K562 (cell line): ENCODE results near the gene TMEM138. TPM values are rescaled to one million over a fixed set of nuclear protein-coding genes. Genes with fewer than 3 reads are reported as not detected.

Experiments
- BCLAF1 ChIP-seq, 2 experiments: fragments of 450-650 bp in 1 of 2; IDR thresholded peaks; 2 replicates each; pipeline ENCODE4 v1.6.1; 2011 to 2017; ENCODE audit warnings: low read depth in 2 of 2, antibody characterized with exemption in 1 of 2, borderline replicate concordance in 1 of 2, low read length in 1 of 2, mild to moderate bottlenecking in 1 of 2, mixed read lengths in 1 of 2; ENCODE audit not compliant: control insufficient read depth in 1 of 2
- BDP1 ChIP-seq: IDR thresholded peaks from 3 replicates; pipeline ENCODE4 v1.6.1; 2011; ENCODE audit not compliant: insufficient read length, insufficient read depth
- ELF1 ChIP-seq: fragments of 200-800 bp; sonication (Bioruptor generic); IDR thresholded peaks from 2 replicates; pipeline ENCODE4 v1.6.1; 2016; ENCODE audit warnings: missing genetic modification characterization, missing compliant biosample characterization
- FOXM1 ChIP-seq, 2 experiments: fragments of 450-650 bp in 1 of 2; sonication (generic) in 1 of 2; formaldehyde crosslinking in 1 of 2; IDR thresholded peaks; 2 replicates each; pipeline versions ENCODE4 v1.6.1 to v1.9.0; 2017 to 2022; ENCODE audit warnings: low read depth in 2 of 2, mild to moderate bottlenecking in 2 of 2, missing genetic modification reagents in 1 of 2, moderate library complexity in 1 of 2
- MTA3 ChIP-seq: fragments of 450-650 bp; formaldehyde crosslinking; IDR thresholded peaks from 2 replicates; pipeline ENCODE4 v1.6.1; 2017; ENCODE audit warnings: mild to moderate bottlenecking, borderline replicate concordance
- NKRF ChIP-seq: fragments of 450-650 bp; IDR thresholded peaks from 2 replicates; pipeline ENCODE4 v1.6.1; 2016; ENCODE audit warnings: borderline replicate concordance
- SOX6 ChIP-seq: fragments of 450-650 bp; IDR thresholded peaks from 2 replicates; pipeline ENCODE4 v1.6.1; 2014; ENCODE audit warnings: mild to moderate bottlenecking
- ZNF12 ChIP-seq: sonication (generic); formaldehyde crosslinking; IDR thresholded peaks from 2 replicates; pipeline ENCODE4 v1.4.0; 2020; ENCODE audit warnings: mild to moderate bottlenecking, missing genetic modification reagents
- ZNF143 ChIP-seq: sonication (generic); formaldehyde crosslinking; IDR thresholded peaks from 2 replicates; pipeline ENCODE4 v1.9.0; 2022; ENCODE audit warnings: mild to moderate bottlenecking, missing genetic modification reagents
- ZNF184 ChIP-seq: sonication (generic); formaldehyde crosslinking; IDR thresholded peaks from 2 replicates; pipeline ENCODE4 v1.5.0; 2020; ENCODE audit warnings: missing genetic modification reagents
- polyA plus RNA-seq, 8 experiments: library from polyadenylated mRNA; depleted of rRNA in 4 of 8; stranded (reverse) in 5 of 8; unstranded in 3 of 8; fragments of >200 nt; fragmentation: Nextera tagmentation in 2 of 8; fragmentation: Illumina TruSeq in 1 of 8; extraction: Ambion mirVana in 2 of 8; extraction: Trizol in 1 of 8; gene quantifications; 2 replicates each; pipeline versions ENCODE4 v1.2.1 to v1.2.3, GENCODE V29; 2011 to 2014; ENCODE audit warnings: inconsistent platforms in 1 of 8, missing spikeins in 1 of 8
- total RNA-seq, 7 experiments: library from RNA; depleted of rRNA in 6 of 7; stranded (reverse); fragments of >200 nt in 6 of 7; fragmentation: Illumina TruSeq in 2 of 7; extraction: Trizol in 2 of 7; gene quantifications; 2 replicates each; pipeline versions ENCODE4 v1.2.1 to v1.2.3, GENCODE V29; 2011 to 2021; ENCODE audit warnings: low replicate concordance in 1 of 7
- TF ChIP-seq, protein P1 (sequence below), 2 experiments: fragments of 450-650 bp in 1 of 2; sonication (generic) in 1 of 2; formaldehyde crosslinking in 1 of 2; IDR thresholded peaks; 2 replicates each; pipeline versions ENCODE4 v1.7.1 to v1.9.0; 2016 to 2022; ENCODE audit warnings: inconsistent platforms in 1 of 2, mild to moderate bottlenecking in 1 of 2, missing genetic modification reagents in 1 of 2

TMEM138 gene
- total and polyA plus RNA-seq, 9 of the 15 experiments (the other 6 are each of a cell fraction or from before 2014, with no cell fraction given), result 23.2 to 168 (median 63.1) TPM

- TF ChIP-seq, protein P1, sequence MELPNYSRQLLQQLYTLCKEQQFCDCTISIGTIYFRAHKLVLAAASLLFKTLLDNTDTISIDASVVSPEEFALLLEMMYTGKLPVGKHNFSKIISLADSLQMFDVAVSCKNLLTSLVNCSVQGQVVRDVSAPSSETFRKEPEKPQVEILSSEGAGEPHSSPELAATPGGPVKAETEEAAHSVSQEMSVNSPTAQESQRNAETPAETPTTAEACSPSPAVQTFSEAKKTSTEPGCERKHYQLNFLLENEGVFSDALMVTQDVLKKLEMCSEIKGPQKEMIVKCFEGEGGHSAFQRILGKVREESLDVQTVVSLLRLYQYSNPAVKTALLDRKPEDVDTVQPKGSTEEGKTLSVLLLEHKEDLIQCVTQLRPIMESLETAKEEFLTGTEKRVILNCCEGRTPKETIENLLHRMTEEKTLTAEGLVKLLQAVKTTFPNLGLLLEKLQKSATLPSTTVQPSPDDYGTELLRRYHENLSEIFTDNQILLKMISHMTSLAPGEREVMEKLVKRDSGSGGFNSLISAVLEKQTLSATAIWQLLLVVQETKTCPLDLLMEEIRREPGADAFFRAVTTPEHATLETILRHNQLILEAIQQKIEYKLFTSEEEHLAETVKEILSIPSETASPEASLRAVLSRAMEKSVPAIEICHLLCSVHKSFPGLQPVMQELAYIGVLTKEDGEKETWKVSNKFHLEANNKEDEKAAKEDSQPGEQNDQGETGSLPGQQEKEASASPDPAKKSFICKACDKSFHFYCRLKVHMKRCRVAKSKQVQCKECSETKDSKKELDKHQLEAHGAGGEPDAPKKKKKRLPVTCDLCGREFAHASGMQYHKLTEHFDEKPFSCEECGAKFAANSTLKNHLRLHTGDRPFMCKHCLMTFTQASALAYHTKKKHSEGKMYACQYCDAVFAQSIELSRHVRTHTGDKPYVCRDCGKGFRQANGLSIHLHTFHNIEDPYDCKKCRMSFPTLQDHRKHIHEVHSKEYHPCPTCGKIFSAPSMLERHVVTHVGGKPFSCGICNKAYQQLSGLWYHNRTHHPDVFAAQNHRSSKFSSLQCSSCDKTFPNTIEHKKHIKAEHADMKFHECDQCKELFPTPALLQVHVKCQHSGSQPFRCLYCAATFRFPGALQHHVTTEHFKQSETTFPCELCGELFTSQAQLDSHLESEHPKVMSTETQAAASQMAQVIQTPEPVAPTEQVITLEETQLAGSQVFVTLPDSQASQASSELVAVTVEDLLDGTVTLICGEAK (IDR thresholded peaks at IDR 0.05), result peak; percentile 95
- TF ChIP-seq, protein P1 (CRISPR knock-in tag; IDR thresholded peaks at IDR 0.05), result no peak
- TF ChIP-seq BDP1, result no peak
- TF ChIP-seq ELF1 (tag), result peak; percentile 95
- 0 out of 4 replicates have a peak, but pooled peaks of 1 of the 2 experiments have one; percentile 39 for TF ChIP-seq BCLAF1 (IDR thresholded peaks at IDR 0.05; ENCODE audit: borderline replicate concordance in 1 of 2, control insufficient read depth in 1 of 2, low read depth in 2 of 2, low read length in 1 of 2)
- peak; percentile 45 for TF ChIP-seq FOXM1 (IDR thresholded peaks at IDR 0.05; ENCODE audit: low read depth)
- TF ChIP-seq FOXM1 (CRISPR knock-in tag; IDR thresholded peaks at IDR 0.05; ENCODE audit: low read depth), result peak; percentile 65; the same call in 1 of the 2 replicates
- TF ChIP-seq MTA3, result no peak; the same call in 1 of the 2 replicates
- TF ChIP-seq SOX6, result peak; percentile 30
- TF ChIP-seq NKRF, result peak; percentile 85
- peak; percentile 86 for TF ChIP-seq ZNF143 (CRISPR knock-in tag)
- no peak for TF ChIP-seq ZNF184
- TF ChIP-seq ZNF12 (CRISPR knock-in tag), result 0 out of 2 replicates have a peak, but pooled peaks have one; percentile 50
Measured at GRCh38 chr11:61361741-61362541, at the start of gene TMEM138, which contains the start of gene CYB561A3 (continued).
